Measurements from ENCODE around the gene SPPL2A. TPM values are rescaled to one million over a fixed set of nuclear protein-coding genes. Genes with fewer than 3 reads are reported as not detected.

SPPL2A gene
- total and polyA plus RNA-seq, 10 of the 15 experiments (the other 5 are each of a cell fraction or from before 2014, with no cell fraction given) = 11.3 to 83.8 (median 44.0) TPM

DNA sequence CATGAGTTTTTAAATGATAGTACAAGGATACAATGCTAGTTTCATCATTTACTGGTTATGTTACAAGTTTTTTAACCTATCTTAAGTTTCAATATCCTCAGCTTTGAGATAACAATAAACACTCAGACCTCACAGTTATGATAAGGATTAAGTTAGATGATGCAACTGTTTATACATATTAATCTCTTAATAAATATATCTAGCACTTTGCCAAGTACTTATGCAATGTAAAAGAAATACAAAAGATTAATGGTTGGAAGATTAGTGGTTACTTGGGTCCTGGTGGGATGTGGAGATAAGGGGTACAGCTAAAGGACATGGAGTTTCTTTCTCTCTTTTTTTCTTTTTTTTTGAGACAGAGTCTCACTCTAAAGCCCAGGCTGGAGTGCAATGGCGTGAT is 12.0 kb downstream of the SPPL2A start:
- Histone ChIP-seq H3K27ac (ENCODE audit: control insufficient read depth, insufficient read depth) (no peak overlapping the region), H3K9ac (ENCODE audit: control insufficient read depth, insufficient read depth, low read length) (no peak overlapping the region), H3K27me3 (replicated peaks in 1 of 2; ENCODE audit: control insufficient read depth in 2 of 2, insufficient read depth in 2 of 2, low read length in 1 of 2) (no peaks in the 10 kb centered on the region), H3K9me3 (replicated peaks; ENCODE audit: control insufficient read depth, insufficient read depth, low read length) (no peaks in the 10 kb centered on the region; the same call in 2 of the 3 replicates), H3K4me1 (ENCODE audit: control insufficient read depth, insufficient read depth, low read length) (no peaks in the 10 kb centered on the region), H3K79me2 (ENCODE audit: control insufficient read depth, insufficient read depth, low read length) (peaks cover 41% of the 10 kb centered on the region), H3K4me3 (no peak overlapping the region), H3K4me2 (ENCODE audit: control insufficient read depth, insufficient read depth) (no peak overlapping the region), H2AFZ (ENCODE audit: control insufficient read depth, low read depth, low read length) (no peak overlapping the region), H4K20me1 (ENCODE audit: control insufficient read depth, insufficient read depth) (no peaks in the 10 kb centered on the region), H3K36me3 (ENCODE audit: control insufficient read depth in 2 of 2, insufficient read depth in 2 of 2, low read length in 1 of 2) (peaks cover 0 to 3% of the 10 kb centered on the region in 2 experiments)
- intact Hi-C loops (cut with micrococcal nuclease; ENCODE audit: unreplicated experiment) (no loop called here), in situ Hi-C loops (cut with MboI) (no loop called here)
- TF ChIP-seq, protein P1, sequence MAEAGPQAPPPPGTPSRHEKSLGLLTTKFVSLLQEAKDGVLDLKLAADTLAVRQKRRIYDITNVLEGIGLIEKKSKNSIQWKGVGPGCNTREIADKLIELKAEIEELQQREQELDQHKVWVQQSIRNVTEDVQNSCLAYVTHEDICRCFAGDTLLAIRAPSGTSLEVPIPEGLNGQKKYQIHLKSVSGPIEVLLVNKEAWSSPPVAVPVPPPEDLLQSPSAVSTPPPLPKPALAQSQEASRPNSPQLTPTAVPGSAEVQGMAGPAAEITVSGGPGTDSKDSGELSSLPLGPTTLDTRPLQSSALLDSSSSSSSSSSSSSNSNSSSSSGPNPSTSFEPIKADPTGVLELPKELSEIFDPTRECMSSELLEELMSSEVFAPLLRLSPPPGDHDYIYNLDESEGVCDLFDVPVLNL (IDR thresholded peaks at IDR 0.05; ENCODE audit: low read depth, low read length) = no peak
- TF ChIP-seq EED (IDR thresholded peaks at IDR 0.05; ENCODE audit: low read depth) = no peak
- no peak for TF ChIP-seq HDGF (IDR thresholded peaks at IDR 0.05)
- TF ChIP-seq KLF5 (IDR thresholded peaks at IDR 0.05; ENCODE audit: partially characterized antibody) = no peak
- TF ChIP-seq SMC3 (IDR thresholded peaks at IDR 0.05; ENCODE audit: borderline replicate concordance, low read length) = no peak
- no peak for TF ChIP-seq TCF7 (IDR thresholded peaks at IDR 0.05; ENCODE audit: borderline replicate concordance)
- no peak for TF ChIP-seq KDM1A (IDR thresholded peaks at IDR 0.05; ENCODE audit: borderline replicate concordance)
- TF ChIP-seq TCF3 (IDR thresholded peaks at IDR 0.05; ENCODE audit: borderline replicate concordance, insufficient read depth, low read depth, low read length) = no peak
- TF ChIP-seq BRCA1 (IDR thresholded peaks at IDR 0.05; ENCODE audit: low read depth, low read length) = no peak
- TF ChIP-seq SRF (IDR thresholded peaks at IDR 0.05; ENCODE audit: low read depth in 2 of 2, low read length in 2 of 2) = no peak
- TF ChIP-seq, protein P2, sequence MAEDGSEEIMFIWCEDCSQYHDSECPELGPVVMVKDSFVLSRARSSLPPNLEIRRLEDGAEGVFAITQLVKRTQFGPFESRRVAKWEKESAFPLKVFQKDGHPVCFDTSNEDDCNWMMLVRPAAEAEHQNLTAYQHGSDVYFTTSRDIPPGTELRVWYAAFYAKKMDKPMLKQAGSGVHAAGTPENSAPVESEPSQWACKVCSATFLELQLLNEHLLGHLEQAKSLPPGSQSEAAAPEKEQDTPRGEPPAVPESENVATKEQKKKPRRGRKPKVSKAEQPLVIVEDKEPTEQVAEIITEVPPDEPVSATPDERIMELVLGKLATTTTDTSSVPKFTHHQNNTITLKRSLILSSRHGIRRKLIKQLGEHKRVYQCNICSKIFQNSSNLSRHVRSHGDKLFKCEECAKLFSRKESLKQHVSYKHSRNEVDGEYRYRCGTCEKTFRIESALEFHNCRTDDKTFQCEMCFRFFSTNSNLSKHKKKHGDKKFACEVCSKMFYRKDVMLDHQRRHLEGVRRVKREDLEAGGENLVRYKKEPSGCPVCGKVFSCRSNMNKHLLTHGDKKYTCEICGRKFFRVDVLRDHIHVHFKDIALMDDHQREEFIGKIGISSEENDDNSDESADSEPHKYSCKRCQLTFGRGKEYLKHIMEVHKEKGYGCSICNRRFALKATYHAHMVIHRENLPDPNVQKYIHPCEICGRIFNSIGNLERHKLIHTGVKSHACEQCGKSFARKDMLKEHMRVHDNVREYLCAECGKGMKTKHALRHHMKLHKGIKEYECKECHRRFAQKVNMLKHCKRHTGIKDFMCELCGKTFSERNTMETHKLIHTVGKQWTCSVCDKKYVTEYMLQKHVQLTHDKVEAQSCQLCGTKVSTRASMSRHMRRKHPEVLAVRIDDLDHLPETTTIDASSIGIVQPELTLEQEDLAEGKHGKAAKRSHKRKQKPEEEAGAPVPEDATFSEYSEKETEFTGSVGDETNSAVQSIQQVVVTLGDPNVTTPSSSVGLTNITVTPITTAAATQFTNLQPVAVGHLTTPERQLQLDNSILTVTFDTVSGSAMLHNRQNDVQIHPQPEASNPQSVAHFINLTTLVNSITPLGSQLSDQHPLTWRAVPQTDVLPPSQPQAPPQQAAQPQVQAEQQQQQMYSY (CRISPR knock-in tag; IDR thresholded peaks at IDR 0.05) = no peak
- TF ChIP-seq TAF1 (IDR thresholded peaks at IDR 0.05; ENCODE audit: borderline replicate concordance, low read depth, low read length) = no peak
- no peak for TF ChIP-seq BACH1 (IDR thresholded peaks at IDR 0.05; ENCODE audit: borderline replicate concordance)
- TF ChIP-seq BMI1 (IDR thresholded peaks at IDR 0.05; ENCODE audit: borderline replicate concordance) = no peak
- TF ChIP-seq ASH2L (IDR thresholded peaks at IDR 0.05; ENCODE audit: borderline replicate concordance, low read depth) = no peak
- 100% methylated on average over 1 of the region's 1 CpG for WGBS (ENCODE audit: insufficient coverage, insufficient replicate concordance, low lambda C conversion rate, missing lambda C conversion rate)
- CTCF ChIA-PET = interaction anchor here (0.6 to 2.0 kb wide), 6 partner anchors 8 to 145 kb away, joined by 3 to 9 read pairs (median 4); no protein-coding TSS in a partner anchor
- POLR2A ChIA-PET = no interaction called here
- ATAC-seq = no peak
- RAD21 ChIA-PET (ENCODE audit: unreplicated experiment) = interaction anchor here (0.7 kb wide), 1 partner anchor 11 kb away, joined by 3 read pairs; no protein-coding TSS in a partner anchor
- no peak for DNase-seq (ENCODE audit: low read depth, low spot score)
- no peak for FAIRE-seq
- SMC1A ChIA-PET (ENCODE audit: uncharacterized antibody, unreplicated experiment) = interaction anchor here (0.6 to 3.5 kb wide), 4 partner anchors 11 to 200 kb away, joined by 3 to 16 read pairs (median 4); no protein-coding TSS in a partner anchor
- no TSS peak for BruUV-seq (replicated peaks)

All from GM12878 (cell line).